H1 (cell line): ENCODE results near the gene NDUFAF3. TPM values are rescaled to one million over a fixed set of nuclear protein-coding genes. Genes with fewer than 3 reads are reported as not detected.

Source experiments
- CTCF ChIA-PET: fragments of 300-600 bp; sonication (Branson Sonifier 250); formaldehyde crosslinking; loops from one replicate; lab custom pipeline; 2021; ENCODE audit not compliant: partially characterized antibody; lab: Charles Lee
- POLR2A ChIA-PET: fragments of 300-600 bp; sonication (Branson Sonifier 250); formaldehyde crosslinking; loops from one replicate; lab custom pipeline; 2021; ENCODE audit warnings: inconsistent platforms; ENCODE audit not compliant: partially characterized antibody; lab: Charles Lee
- DNase-seq, 2 experiments: peaks; one replicate each; pipeline versions ENCODE4 v3.0.0 to v3.0.0-alpha.2; 2010 to 2022; ENCODE audit warnings: low spot score in 2 of 2, low read depth in 1 of 2, mixed read lengths in 1 of 2
- FAIRE-seq: peaks from 2 replicates; lab custom pipeline; 2011; peaks lifted over from hg19 to GRCh38; lab: Jason Lieb, UNC
- H2AFZ ChIP-seq: 2 replicates; pipeline ENCODE4 v1.8.1; 2012; ENCODE audit warnings: low read length, inconsistent platforms
- H2AK5ac ChIP-seq: 2 replicates; pipeline ENCODE4 v1.6.1; 2013; ENCODE audit warnings: low read depth, low read length
- H2BK120ac ChIP-seq: replicated peaks from 2 replicates; pipeline ENCODE3; 2013; ENCODE audit warnings: low read depth, low read length, inconsistent platforms
- H2BK12ac ChIP-seq: 2 replicates; pipeline ENCODE4 v1.6.1; 2013; ENCODE audit warnings: low read depth, low read length
- H2BK15ac ChIP-seq: 2 replicates; pipeline ENCODE4 v1.6.1; 2013; ENCODE audit warnings: low read length
- H2BK20ac ChIP-seq: 2 replicates; pipeline ENCODE4 v1.6.1; 2013; ENCODE audit warnings: low read length
- H2BK5ac ChIP-seq: 2 replicates; pipeline ENCODE4 v1.6.1; 2013; ENCODE audit warnings: low read depth, low read length
- H3K14ac ChIP-seq: 2 replicates; pipeline ENCODE4 v1.6.1; 2013; ENCODE audit warnings: inconsistent platforms; ENCODE audit not compliant: insufficient read length
- H3K18ac ChIP-seq: 2 replicates; pipeline ENCODE4 v1.6.1; 2013; ENCODE audit warnings: low read length; ENCODE audit errors: extremely low read depth
- H3K23ac ChIP-seq: 2 replicates; pipeline ENCODE4 v1.6.1; 2013; ENCODE audit warnings: inconsistent platforms; ENCODE audit not compliant: insufficient read length
- H3K23me2 ChIP-seq: 2 replicates; pipeline ENCODE4 v1.6.1; 2013; ENCODE audit warnings: low read depth, low read length
- H3K27ac ChIP-seq: 2 replicates; pipeline ENCODE4 v1.6.1; 2011; ENCODE audit warnings: low read depth, low read length, inconsistent platforms
- H3K27me3 ChIP-seq, 4 experiments: replicated peaks in 1 of 4; 1 replicate in 1 of 4; 2 replicates in 3 of 4; pipeline versions ENCODE4 v1.6.1 to v1.8.1; 2011 to 2013; ENCODE audit warnings: low read length in 3 of 4, mild to moderate bottlenecking in 3 of 4, inconsistent platforms in 2 of 4, mixed read lengths in 2 of 4, moderate library complexity in 1 of 4; ENCODE audit not compliant: control insufficient read depth in 3 of 4, insufficient read depth in 3 of 4; ENCODE audit errors: extremely low read depth in 1 of 4
- H3K36me3 ChIP-seq, 4 experiments: 2 replicates each; pipeline versions ENCODE4 v1.6.1 to v1.8.1; 2011 to 2013; ENCODE audit warnings: mild to moderate bottlenecking in 4 of 4, low read length in 3 of 4, moderate library complexity in 2 of 4, control low read depth in 1 of 4, inconsistent platforms in 1 of 4; ENCODE audit not compliant: insufficient read depth in 4 of 4, control insufficient read depth in 2 of 4
- H3K4ac ChIP-seq: replicated peaks from 2 replicates; pipeline ENCODE3; 2013; ENCODE audit warnings: low read length, low read depth, mixed read lengths, inconsistent platforms; ENCODE audit not compliant: insufficient read length
- H3K4me1 ChIP-seq, 4 experiments: replicated peaks in 1 of 4; 1 replicate in 1 of 4; 2 replicates in 3 of 4; pipeline versions ENCODE4 v1.6.1 to v1.8.1; 2011 to 2013; ENCODE audit warnings: low read length in 3 of 4, inconsistent platforms in 2 of 4, mixed read lengths in 1 of 4; ENCODE audit not compliant: insufficient read depth in 4 of 4, control insufficient read depth in 3 of 4
- H3K4me2 ChIP-seq, 2 experiments: 2 replicates each; pipeline versions ENCODE4 v1.6.1 to v1.8.1; 2011 to 2013; ENCODE audit warnings: low read depth in 2 of 2, low read length in 2 of 2, control low read depth in 1 of 2, inconsistent platforms in 1 of 2, mild to moderate bottlenecking in 1 of 2; ENCODE audit not compliant: insufficient read depth in 1 of 2
- H3K4me3 ChIP-seq, 4 experiments: fragments of 200-600, 300-600 bp in 1 of 4; sonication (generic), shearing (Covaris generic), sonication (Bioruptor Twin) in 1 of 4; 2 replicates each; pipeline versions ENCODE4 v1.5.1 to v1.8.1; 2011 to 2016; ENCODE audit warnings: low read length in 4 of 4, low read depth in 3 of 4, control low read depth in 2 of 4, inconsistent platforms in 2 of 4, mild to moderate bottlenecking in 2 of 4, mixed read lengths in 1 of 4, moderate library complexity in 1 of 4; ENCODE audit not compliant: insufficient read depth in 2 of 4; ENCODE audit errors: extremely low read depth in 1 of 4
- H3K56ac ChIP-seq: replicated peaks from 2 replicates; pipeline ENCODE3; 2013; ENCODE audit warnings: low read depth, mild to moderate bottlenecking, mixed read lengths, low read length, inconsistent platforms; ENCODE audit not compliant: insufficient read length
- H3K79me1 ChIP-seq: 2 replicates; pipeline ENCODE4 v1.6.1; 2013; ENCODE audit warnings: low read depth, low read length, control low read depth
- H3K79me2 ChIP-seq, 2 experiments: 2 replicates each; pipeline versions ENCODE4 v1.6.1 to v1.8.1; 2012 to 2013; ENCODE audit warnings: low read length in 2 of 2, mild to moderate bottlenecking in 2 of 2, inconsistent platforms in 1 of 2; ENCODE audit not compliant: insufficient read depth in 2 of 2, control insufficient read depth in 1 of 2
- H3K9ac ChIP-seq, 4 experiments: replicated peaks in 1 of 4; 1 replicate in 1 of 4; 2 replicates in 3 of 4; pipeline versions ENCODE4 v1.6.1 to v1.8.1; 2011 to 2013; ENCODE audit warnings: low read depth in 3 of 4, low read length in 3 of 4, control low read depth in 2 of 4, mild to moderate bottlenecking in 2 of 4, moderate library complexity in 2 of 4, inconsistent platforms in 1 of 4; ENCODE audit errors: extremely low read depth in 1 of 4
- H3K9me3 ChIP-seq, 2 experiments: 2 replicates each; pipeline versions ENCODE4 v1.6.1 to v1.8.1; 2012 to 2013; ENCODE audit warnings: mild to moderate bottlenecking in 2 of 2, moderate library complexity in 2 of 2, control low read depth in 1 of 2, inconsistent platforms in 1 of 2, low read depth in 1 of 2, low read length in 1 of 2, mixed read lengths in 1 of 2; ENCODE audit not compliant: insufficient read depth in 2 of 2
- H4K20me1 ChIP-seq, 2 experiments: replicated peaks in 1 of 2; 2 replicates each; pipeline versions ENCODE3 to v1.8.1; 2011 to 2013; ENCODE audit warnings: inconsistent platforms in 2 of 2, low read length in 2 of 2, mild to moderate bottlenecking in 1 of 2; ENCODE audit not compliant: insufficient read depth in 2 of 2, control insufficient read depth in 1 of 2
- H4K5ac ChIP-seq: 2 replicates; pipeline ENCODE4 v1.6.1; 2013; ENCODE audit warnings: low read length, low read depth, mixed read lengths, inconsistent platforms; ENCODE audit not compliant: insufficient read length
- H4K8ac ChIP-seq: 2 replicates; pipeline ENCODE4 v1.8.0; 2013; ENCODE audit warnings: mild to moderate bottlenecking, moderate library complexity, low read length, inconsistent platforms; ENCODE audit not compliant: insufficient read depth; ENCODE audit errors: extremely low read depth
- H4K91ac ChIP-seq: replicated peaks from 2 replicates; pipeline ENCODE3; 2013; ENCODE audit warnings: low read length, mixed read lengths, inconsistent platforms; ENCODE audit not compliant: insufficient read length
- BCL11A ChIP-seq, 2 experiments: IDR thresholded peaks; one replicate each; pipeline ENCODE4 v1.6.1; 2011; ENCODE audit warnings: low read depth in 2 of 2, low read length in 2 of 2, mild to moderate bottlenecking in 2 of 2
- CHD2 ChIP-seq: IDR thresholded peaks from 2 replicates; pipeline ENCODE4 v1.6.1; 2012; ENCODE audit warnings: low read length, improper control_type of control experiment
- KDM5A ChIP-seq: fragments of 200-600 bp; IDR thresholded peaks from 2 replicates; pipeline ENCODE4 v1.7.1; 2012; ENCODE audit warnings: mild to moderate bottlenecking, low read length, inconsistent platforms, mixed read lengths
- NRF1 ChIP-seq: IDR thresholded peaks from 2 replicates; pipeline ENCODE4 v1.6.1; 2011; ENCODE audit warnings: mild to moderate bottlenecking, low read depth, low read length, improper control_type of control experiment
- POLR2AphosphoS5 ChIP-seq: IDR thresholded peaks from 2 replicates; pipeline ENCODE4 v1.6.1; 2011; ENCODE audit warnings: low read depth, low read length
- SAP30 ChIP-seq: fragments of 300-600 bp; sonication (generic); IDR thresholded peaks from 2 replicates; pipeline ENCODE4 v1.7.1; 2012; ENCODE audit warnings: low read length, moderate library complexity, mild to moderate bottlenecking, inconsistent platforms; ENCODE audit not compliant: insufficient read depth, insufficient replicate concordance
- TCF12 ChIP-seq: IDR thresholded peaks from 2 replicates; pipeline ENCODE4 v1.6.1; 2011; ENCODE audit warnings: low read depth, mild to moderate bottlenecking, low read length
- WGBS, 2 experiments: shearing (Covaris generic) in 1 of 2; methylation state at CpG; one replicate each; pipeline versions ENCODE4 v1.1.6 to v1.1.7; 2013 to 2015; ENCODE audit warnings: low lambda C conversion rate in 2 of 2, mixed read lengths in 2 of 2, inconsistent platforms in 1 of 2, low coverage in 1 of 2, missing lambda C conversion rate in 1 of 2; ENCODE audit not compliant: insufficient replicate concordance in 2 of 2, insufficient coverage in 1 of 2, insufficient read length in 1 of 2; ENCODE audit errors: extremely low coverage in 1 of 2, missing lambda C conversion rate in 1 of 2; 5-methylcytosine and 5-hydroxymethylcytosine counted together
- polyA plus RNA-seq, 7 experiments: library from polyadenylated mRNA; depleted of rRNA in 3 of 7; stranded (reverse) in 5 of 7; unstranded in 2 of 7; fragments of >200 nt in 5 of 7; fragments of 200-250 nt in 2 of 7; gene quantifications; 1 replicate in 5 of 7; 2 replicates in 1 of 7; 4 replicates in 1 of 7; pipeline versions ENCODE4 v1.2.1 to v1.2.3, GENCODE V29; 2011 to 2013; ENCODE audit warnings: missing spikeins in 2 of 7, mixed read lengths in 2 of 7
- total RNA-seq: library from RNA; stranded (reverse); fragmentation: NEBNext Ultra II Directional; extraction: Animal tissue kit (Norgen Biotek cat#: 25700); gene quantifications from 2 replicates; pipeline ENCODE4 v1.2.1, GENCODE V29; 2021

NDUFAF3 gene
- total and polyA plus RNA-seq, 2 of the 8 experiments (the other 6 are each of a cell fraction or from before 2014, with no cell fraction given) = 27.8 to 45.5 TPM

DNA sequence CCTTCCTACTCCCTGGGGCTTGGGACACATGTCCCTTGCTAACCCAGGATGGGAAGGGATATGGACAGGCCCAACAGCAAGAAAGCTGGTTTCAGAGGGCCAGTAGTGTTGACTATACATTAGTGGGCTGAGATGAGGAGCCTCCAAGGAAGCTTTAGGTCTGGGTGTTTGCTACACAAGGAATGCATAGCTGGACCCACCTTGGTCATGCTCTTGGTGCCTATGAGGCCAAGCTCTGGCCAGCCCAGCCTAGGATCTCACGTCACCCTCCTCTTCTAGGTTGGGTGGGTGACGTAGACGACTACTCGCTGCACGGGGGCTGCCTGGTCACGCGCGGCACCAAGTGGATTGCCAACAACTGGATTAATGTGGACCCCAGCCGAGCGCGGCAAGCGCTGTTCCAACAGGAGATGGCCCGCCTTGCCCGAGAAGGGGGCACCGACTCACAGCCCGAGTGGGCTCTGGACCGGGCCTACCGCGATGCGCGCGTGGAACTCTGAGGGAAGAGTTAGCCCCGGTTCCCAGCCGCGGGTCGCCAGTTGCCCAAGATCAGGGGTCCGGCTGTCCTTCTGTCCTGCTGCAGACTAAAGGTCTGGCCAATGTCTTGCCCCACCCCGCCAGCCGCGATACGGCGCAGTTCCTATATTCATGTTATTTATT, 15.4 kb upstream of the NDUFAF3 start:
- Histone ChIP-seq H3K4ac (peak overlapping the region; percentile 6), H3K79me1 (peaks cover 11% of the 10 kb centered on the region), H3K27me3 (no peaks in the 10 kb centered on the region), H3K14ac (no peak overlapping the region), H3K23ac (no peak overlapping the region), H3K56ac (peak overlapping the region; percentile 67), H3K9me3 (no peaks in the 10 kb centered on the region), H4K91ac (peak overlapping the region; percentile 79), H3K4me3 (peak overlapping the region; percentile 66 to 94 (median 92)), H2BK15ac (no peak overlapping the region), H3K4me2 (peak overlapping the region; percentile 95 to 98), H2AK5ac (peak overlapping the region; percentile 57; the same call in 1 of the 2 replicates), H3K79me2 (peaks cover 11 to 33% of the 10 kb centered on the region in 2 experiments), H3K4me1 (peaks cover 0 to 12% (median 6%) of the 10 kb centered on the region in 4 experiments; a peak in 5 of 7 replicates), H2BK20ac (no peak overlapping the region), H4K8ac (peak overlapping the region; percentile 75; the same call in 1 of the 2 replicates), H4K20me1 (peaks cover 7 to 14% of the 10 kb centered on the region in 2 experiments), H4K5ac (peak overlapping the region; percentile 79), H2AFZ (no peak overlapping the region), H3K18ac (peak overlapping the region; percentile 82), H3K27ac (peak overlapping the region; percentile 99; the same call in 1 of the 2 replicates), H3K9ac (peak overlapping the region; percentile 40 to 99 (median 77)), H3K23me2 (peaks cover 14% of the 10 kb centered on the region), H2BK12ac (0 out of 2 replicates have a peak overlapping the region, but pooled peaks have one; percentile 84), H3K36me3 (peaks cover 0 to 8% (median 3%) of the 10 kb centered on the region in 4 experiments; a peak in 4 of 8 replicates), H2BK120ac (no peak overlapping the region), H2BK5ac (peak overlapping the region; percentile 81; the same call in 1 of the 2 replicates)
- TF ChIP-seq SAP30 (no peak), TCF12 (no peak), BCL11A (IDR thresholded peaks at IDR 0.05; ENCODE audit: low read depth in 2 of 2, low read length in 2 of 2) (no peak), KDM5A (0 out of 2 replicates have a peak, but pooled peaks have one; percentile 10), NRF1 (no peak), POLR2AphosphoS5 (0 out of 2 replicates have a peak, but pooled peaks have one; percentile 26), CHD2 (no peak)
- DNase-seq = no peak
- ChIA-PET POLR2A (interaction anchor here (0.7 to 38.8 kb wide), 27 partner anchors 4 to 567 kb away, joined by 3 to 1518 read pairs (median 4); partner anchors contain the start of genes ARIH2, CCDC51, CELSR3 and DAG1), CTCF (interaction anchor here (0.8 to 24.3 kb wide), 7 partner anchors 9 to 371 kb away, joined by 3 to 467 read pairs (median 6); partner anchors contain the start of genes NDUFAF3, P4HTM and SLC26A6)
- no peak for FAIRE-seq
- WGBS, 2 experiments = 7% methylated on average over 32 of the region's 32 CpGs; no CpG with 5 or more reads in 1 of the 2 experiments
